GM12878 (cell line): ENCODE measurements around the gene C1orf141.

Experiments used
- BACH1 ChIP-seq: fragments of 450-650 bp; IDR thresholded peaks from 2 replicates; pipeline ENCODE4 v1.6.1; 2017; ENCODE audit warnings: mild to moderate bottlenecking, borderline replicate concordance
- EGR1 ChIP-seq, 2 experiments: IDR thresholded peaks; 1 replicate in 1 of 2; 2 replicates in 1 of 2; pipeline ENCODE4 v1.6.1; 2011 to 2012; ENCODE audit warnings: low read depth in 2 of 2, low read length in 2 of 2, borderline replicate concordance in 1 of 2, mild to moderate bottlenecking in 1 of 2, moderate library complexity in 1 of 2
- GATAD2B ChIP-seq: fragments of 450-650 bp; conservative IDR thresholded peaks from 2 replicates; pipeline ENCODE4 v1.6.1; 2017; ENCODE audit warnings: low read depth, mild to moderate bottlenecking, moderate library complexity
- TCF3 ChIP-seq: IDR thresholded peaks from 2 replicates; pipeline ENCODE4 v1.6.1; 2012; ENCODE audit warnings: low read depth, mild to moderate bottlenecking, low read length, borderline replicate concordance; ENCODE audit not compliant: insufficient read depth
- ZNF274 ChIP-seq: IDR thresholded peaks from one replicate; pipeline ENCODE4 v1.8.0; 2011; ENCODE audit not compliant: insufficient read length, insufficient read depth
- ZNF687 ChIP-seq: fragments of 450-650 bp; IDR thresholded peaks from 2 replicates; pipeline ENCODE4 v1.6.1; 2017; ENCODE audit warnings: mild to moderate bottlenecking, moderate library complexity

DNA sequence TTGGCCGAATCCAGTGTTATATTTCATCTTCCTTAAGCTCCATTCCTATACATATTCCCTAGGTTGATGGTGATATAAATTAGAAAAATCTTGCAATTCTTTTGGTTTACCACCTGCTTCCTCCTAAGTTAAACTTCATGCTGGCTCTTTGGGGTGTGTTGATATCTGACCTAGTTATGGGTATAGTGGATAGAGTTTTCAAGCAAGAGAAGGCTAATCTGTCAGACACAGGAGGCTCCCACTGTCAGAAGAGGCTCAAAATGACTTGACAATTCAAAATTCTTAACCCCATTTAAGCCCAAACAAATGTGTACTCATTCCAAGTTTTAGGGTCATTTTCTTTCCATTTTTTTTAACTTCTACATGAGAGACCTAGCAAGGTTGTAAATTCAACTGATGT lies 72.4 kb downstream of the C1orf141 start:
- TF ChIP-seq TCF3: no peak
- TF ChIP-seq ZNF274: no peak
- no peak for TF ChIP-seq ZNF687
- no peak for TF ChIP-seq BACH1
- TF ChIP-seq EGR1 (IDR thresholded peaks at IDR 0.05; ENCODE audit: borderline replicate concordance in 1 of 2, low read depth in 2 of 2, low read length in 2 of 2): no peak
- TF ChIP-seq GATAD2B: no peak
